CD4-positive, alpha-beta memory T cell (primary cell): Measurements from ENCODE around the gene STK11IP. TPM values are rescaled to one million over a fixed set of nuclear protein-coding genes. Genes with fewer than 3 reads are reported as not detected.
A peak's percentile ranks its signal among the peaks of the same experiment; 100 is the strongest.

Source experiments
- CTCF ChIA-PET: fragments of 350-600 bp; sonication (Branson Sonifier 250); formaldehyde crosslinking; loops from one replicate; lab custom pipeline; 2021; ENCODE audit warnings: inconsistent platforms; ENCODE audit not compliant: partially characterized antibody; lab: Charles Lee
- POLR2A ChIA-PET: fragments of 350-600 bp; sonication (Branson Sonifier 250); formaldehyde crosslinking; loops from one replicate; lab custom pipeline; 2021; ENCODE audit not compliant: partially characterized antibody; lab: Charles Lee
- DNase-seq, 5 donors: peaks; one replicate each; pipeline versions ENCODE4 v3.0.0 to v3.0.0-alpha.2; 2020 to 2022; ENCODE audit warnings: mixed read lengths in 1 of 5
- H3K27ac ChIP-seq: one replicate; pipeline ENCODE4 v1.7.0; 2013; ENCODE audit warnings: low read depth, low read length
- H3K27me3 ChIP-seq: 2 replicates; pipeline ENCODE4 v1.7.0; 2013; ENCODE audit warnings: mild to moderate bottlenecking, low read length, moderate library complexity; ENCODE audit not compliant: insufficient read depth
- H3K36me3 ChIP-seq: 2 replicates; pipeline ENCODE4 v1.7.0; 2013; ENCODE audit warnings: mild to moderate bottlenecking, low read length, moderate library complexity; ENCODE audit not compliant: insufficient read depth
- H3K4me1 ChIP-seq: 2 replicates; pipeline ENCODE4 v1.7.0; 2013; ENCODE audit warnings: mild to moderate bottlenecking, low read length, moderate library complexity; ENCODE audit not compliant: insufficient read depth
- H3K4me3 ChIP-seq, 2 donors: one replicate each; pipeline ENCODE4 v1.7.0; 2013; ENCODE audit warnings: low read length in 2 of 2, mild to moderate bottlenecking in 1 of 2
- H3K9me3 ChIP-seq, 2 donors: one replicate each; pipeline ENCODE4 v1.7.0; 2013; ENCODE audit warnings: low read length in 2 of 2, control low read depth in 1 of 2; ENCODE audit not compliant: control insufficient read depth in 1 of 2
- H3K27ac Mint-ChIP-seq, 7 donors: one replicate each; pipeline ENCODE4 v1.8.0; 2020 to 2021; ENCODE audit warnings: mixed read lengths in 7 of 7, mild to moderate bottlenecking in 6 of 7, inconsistent platforms in 3 of 7, moderate library complexity in 3 of 7
- H3K27me3 Mint-ChIP-seq, 2 donors: one replicate each; pipeline ENCODE4 v1.8.0; 2020 to 2021; ENCODE audit warnings: mixed read lengths in 2 of 2
- H3K36me3 Mint-ChIP-seq, 2 donors: one replicate each; pipeline ENCODE4 v1.8.0; 2020 to 2021; ENCODE audit warnings: mixed read lengths in 2 of 2, inconsistent platforms in 1 of 2, mild to moderate bottlenecking in 1 of 2
- H3K4me1 Mint-ChIP-seq, 4 donors: one replicate each; pipeline ENCODE4 v1.8.0; 2020 to 2021; ENCODE audit warnings: mixed read lengths in 4 of 4, mild to moderate bottlenecking in 1 of 4
- H3K4me3 Mint-ChIP-seq, 8 donors: one replicate each; pipeline ENCODE4 v1.8.0; 2020 to 2021; ENCODE audit warnings: mixed read lengths in 8 of 8, mild to moderate bottlenecking in 7 of 8, moderate library complexity in 6 of 8, inconsistent platforms in 3 of 8
- H3K9me3 Mint-ChIP-seq, 8 donors: one replicate each; pipeline ENCODE4 v1.8.0; 2020 to 2021; ENCODE audit warnings: mixed read lengths in 8 of 8, mild to moderate bottlenecking in 5 of 8, inconsistent platforms in 3 of 8, moderate library complexity in 1 of 8
- intact Hi-C: fragments of 100-400 bp; cut with micrococcal nuclease; formaldehyde crosslinking; loops from one replicate; pipeline ENCODE4 v1.15.1; 2023
- polyA plus RNA-seq, 2 donors: library from polyadenylated mRNA; unstranded; fragments of 300-500 nt; fragmentation: Illumina TruSeq; gene quantifications; one replicate each; pipeline ENCODE4 v1.2.3, GENCODE V29; 2021
- total RNA-seq, 2 experiments: library from RNA; stranded (reverse); gene quantifications; one replicate each; pipeline ENCODE4 v1.2.3, GENCODE V29; 2021

STK11IP gene
- total and polyA plus RNA-seq, 4 experiments from 2014 or later, result 8.3 to 50.2 (median 29.3) TPM

- Histone ChIP-seq H3K27ac (no peak overlapping the region), H3K4me1 (no peaks in the 10 kb centered on the region), H3K9me3 (no peaks in the 10 kb centered on the region), H3K36me3 (no peaks in the 10 kb centered on the region), H3K4me3 (no peak overlapping the region), H3K27me3 (no peaks in the 10 kb centered on the region)
- H3K27me3 Mint-ChIP-seq, result peaks cover 4 to 29% of the 10 kb centered on the region in 2 donors
- no peaks in the 10 kb centered on the region for H3K36me3 Mint-ChIP-seq
- peaks cover 0 to under 1% (median 0%) of the 10 kb centered on the region in 4 donors for H3K4me1 Mint-ChIP-seq
- no peak for DNase-seq
- H3K4me3 Mint-ChIP-seq, result no peak overlapping the region
- ChIA-PET CTCF (no interaction called here), POLR2A (no interaction called here)
- H3K9me3 Mint-ChIP-seq, result no peaks in the 10 kb centered on the region
- intact Hi-C loops, result no loop called here
- H3K27ac Mint-ChIP-seq, result no peak overlapping the region
These were observed 39.5 kb downstream of the STK11IP start for GRCh38 chr2:219636941-219637841.

DNA sequence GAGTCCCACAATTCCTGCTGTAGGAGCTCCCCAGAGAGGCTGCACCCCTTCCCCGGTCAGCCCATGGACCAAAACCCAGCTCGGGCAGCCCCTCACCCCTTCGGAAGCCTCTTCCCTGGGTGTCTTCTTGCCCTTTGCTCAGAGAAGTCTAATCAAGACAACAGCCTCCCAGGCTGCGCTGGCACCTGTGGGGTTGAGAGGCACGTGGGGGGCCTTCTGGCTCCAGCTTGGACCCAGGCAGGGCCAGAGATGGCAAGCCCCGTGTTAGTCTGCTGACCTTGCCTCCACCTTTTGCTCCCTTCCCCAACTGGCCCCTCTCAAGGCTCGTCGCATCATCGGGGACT, 40.2 kb downstream of the STK11IP start:
- H3K27ac Mint-ChIP-seq, result no peak overlapping the region
- no peak overlapping the region for H3K27ac ChIP-seq
- intact Hi-C loops, result no loop called here
- no peaks in the 10 kb centered on the region for H3K4me1 ChIP-seq
- H3K27me3 ChIP-seq, result no peaks in the 10 kb centered on the region
- H3K4me3 Mint-ChIP-seq, result no peak overlapping the region
- no peaks in the 10 kb centered on the region for H3K9me3 ChIP-seq
- peaks cover 4 to 32% of the 10 kb centered on the region in 2 donors for H3K27me3 Mint-ChIP-seq
- DNase-seq, result no peak
- H3K4me3 ChIP-seq, result no peak overlapping the region
- H3K9me3 Mint-ChIP-seq, result no peaks in the 10 kb centered on the region
- H3K36me3 ChIP-seq, result no peaks in the 10 kb centered on the region
- peaks cover 0 to 6% (median 4%) of the 10 kb centered on the region in 4 donors for H3K4me1 Mint-ChIP-seq
- CTCF ChIA-PET, result no interaction called here
- H3K36me3 Mint-ChIP-seq, result no peaks in the 10 kb centered on the region
- POLR2A ChIA-PET, result no interaction called here

DNA sequence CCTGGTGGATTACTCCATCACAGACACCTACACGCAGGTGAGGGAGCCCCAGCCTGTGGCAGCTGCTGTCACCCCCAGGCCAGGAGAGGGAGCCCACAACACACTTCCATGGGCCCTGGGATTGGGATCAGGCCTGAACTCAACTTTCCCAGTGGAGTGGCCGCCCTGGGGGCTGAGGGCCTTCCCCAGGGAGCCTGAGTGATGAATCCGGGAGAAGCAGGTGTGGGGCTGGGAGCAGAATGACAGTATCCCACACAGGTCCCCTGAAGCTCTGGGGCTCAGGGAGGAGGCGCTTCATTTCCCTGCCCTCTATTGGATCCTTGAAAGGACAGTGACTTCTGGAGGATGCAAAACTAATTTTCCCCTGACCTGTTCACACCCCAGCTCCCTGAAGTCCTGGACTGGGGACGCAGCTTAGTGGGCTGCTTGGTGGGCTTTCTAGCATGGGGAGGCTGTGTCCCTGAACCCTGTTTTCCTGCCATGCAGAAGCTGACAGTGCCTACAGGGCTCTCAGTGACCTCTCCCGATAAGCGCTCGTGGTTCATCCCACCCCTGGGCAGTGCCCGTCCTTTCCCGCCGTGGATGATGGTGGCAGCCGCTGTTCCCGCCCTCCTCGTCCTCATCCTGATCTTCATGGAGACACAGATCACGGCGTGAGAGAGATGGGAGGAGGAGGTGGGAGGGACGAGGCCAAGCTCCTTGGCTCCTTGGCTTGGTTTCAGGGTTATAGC, 40.7 kb downstream of the STK11IP start:
- no peaks in the 10 kb centered on the region for H3K9me3 Mint-ChIP-seq
- no peak overlapping the region for H3K27ac Mint-ChIP-seq
- no peaks in the 10 kb centered on the region for H3K36me3 Mint-ChIP-seq
- POLR2A ChIA-PET, result no interaction called here
- Histone ChIP-seq H3K27me3 (no peaks in the 10 kb centered on the region), H3K9me3 (no peaks in the 10 kb centered on the region), H3K27ac (no peak overlapping the region), H3K4me3 (no peak overlapping the region), H3K4me1 (no peaks in the 10 kb centered on the region), H3K36me3 (no peaks in the 10 kb centered on the region)
- peaks cover 4 to 32% of the 10 kb centered on the region in 2 donors for H3K27me3 Mint-ChIP-seq
- no peak for DNase-seq
- H3K4me1 Mint-ChIP-seq, result peaks cover 0 to 6% (median 4%) of the 10 kb centered on the region in 4 donors
- CTCF ChIA-PET, result interaction anchor here (1.0 to 1.2 kb wide), 2 partner anchors 10 to 77 kb away, joined by 3 read pairs; no protein-coding TSS in a partner anchor
- H3K4me3 Mint-ChIP-seq, result no peak overlapping the region
- intact Hi-C loops, result no loop called here

GRCh38 chr2:219638948-219639755, 41.5 kb downstream of the STK11IP start:
- Mint-ChIP-seq H3K27me3 (peaks cover 4 to 34% of the 10 kb centered on the region in 2 donors), H3K4me1 (peaks cover 0 to 6% (median 4%) of the 10 kb centered on the region in 4 donors), H3K4me3 (no peak overlapping the region), H3K27ac (no peak overlapping the region), H3K9me3 (no peaks in the 10 kb centered on the region), H3K36me3 (no peaks in the 10 kb centered on the region)
- H3K9me3 ChIP-seq, result no peaks in the 10 kb centered on the region
- H3K27ac ChIP-seq, result no peak overlapping the region
- CTCF ChIA-PET, result interaction anchor here (1.0 to 1.2 kb wide), 2 partner anchors 9 to 78 kb away, joined by 3 read pairs; no protein-coding TSS in a partner anchor
- no peak overlapping the region for H3K4me3 ChIP-seq
- H3K4me1 ChIP-seq, result no peaks in the 10 kb centered on the region
- no peak for DNase-seq
- intact Hi-C loops, result no loop called here
- POLR2A ChIA-PET, result no interaction called here
- H3K36me3 ChIP-seq, result no peaks in the 10 kb centered on the region
- H3K27me3 ChIP-seq, result no peaks in the 10 kb centered on the region

GRCh38 chr2:219641390-219642068, 43.9 kb downstream of the STK11IP start:
- peaks cover 0 to 6% (median 4%) of the 10 kb centered on the region in 4 donors for H3K4me1 Mint-ChIP-seq
- Histone ChIP-seq H3K9me3 (no peaks in the 10 kb centered on the region), H3K27me3 (no peaks in the 10 kb centered on the region), H3K27ac (no peak overlapping the region), H3K4me1 (no peaks in the 10 kb centered on the region), H3K36me3 (no peaks in the 10 kb centered on the region), H3K4me3 (no peak overlapping the region)
- no peak for DNase-seq
- no peaks in the 10 kb centered on the region for H3K9me3 Mint-ChIP-seq
- ChIA-PET POLR2A (no interaction called here), CTCF (interaction anchor here (0.9 to 4.7 kb wide), 9 partner anchors 10 to 237 kb away, joined by 3 to 51 read pairs (median 3); no protein-coding TSS in a partner anchor)
- intact Hi-C loops, result loop anchor here (1.0 to 5.0 kb wide), 3 partner anchors 44 to 238 kb away; partner anchors contain the start of genes GMPPA and STK11IP
- no peak overlapping the region for H3K4me3 Mint-ChIP-seq
- H3K27me3 Mint-ChIP-seq, result peaks cover 10 to 32% of the 10 kb centered on the region in 2 donors
- H3K27ac Mint-ChIP-seq, result peak overlapping the region in 1 of 7 donors; percentile 57
- no peaks in the 10 kb centered on the region for H3K36me3 Mint-ChIP-seq

DNA sequence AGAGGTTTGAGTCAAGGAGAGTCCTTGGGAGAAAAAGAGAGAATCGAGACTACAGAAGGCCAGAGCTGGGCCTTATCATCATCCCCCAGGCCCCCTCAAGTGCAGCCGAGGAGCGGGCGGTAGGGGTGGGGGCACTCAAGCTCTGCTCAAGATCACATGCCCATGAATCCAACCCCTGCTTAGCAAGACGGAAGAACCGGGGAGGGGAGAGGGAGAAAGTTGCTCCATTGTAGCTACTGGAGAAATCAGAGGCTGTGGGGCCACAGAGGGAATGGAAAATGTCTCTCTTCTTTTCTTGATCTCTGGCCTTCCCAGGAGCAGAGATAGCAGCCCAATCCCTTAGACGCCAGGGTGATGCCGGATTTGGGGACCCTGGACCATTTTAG, 44.4 kb downstream of the STK11IP start:
- DNase-seq, result no peak
- H3K27ac ChIP-seq, result no peak overlapping the region
- POLR2A ChIA-PET, result no interaction called here
- peak overlapping the region in 3 of 7 donors; percentile 32 to 68 (median 57) for H3K27ac Mint-ChIP-seq
- no peak overlapping the region for H3K4me3 ChIP-seq
- no peak overlapping the region for H3K4me3 Mint-ChIP-seq
- intact Hi-C loops, result loop anchor here (1.0 to 5.0 kb wide), 3 partner anchors 45 to 239 kb away; partner anchors contain the start of genes GMPPA and STK11IP
- no peaks in the 10 kb centered on the region for H3K9me3 ChIP-seq
- H3K36me3 ChIP-seq, result no peaks in the 10 kb centered on the region
- no peaks in the 10 kb centered on the region for H3K27me3 ChIP-seq
- H3K9me3 Mint-ChIP-seq, result no peaks in the 10 kb centered on the region
- no peaks in the 10 kb centered on the region for H3K36me3 Mint-ChIP-seq
- CTCF ChIA-PET, result interaction anchor here (0.9 to 4.7 kb wide), 11 partner anchors 9 to 238 kb away, joined by 3 to 51 read pairs (median 3); partner anchors contain the start of genes CHPF, STK11IP and TMEM198
- peaks cover 13 to 34% of the 10 kb centered on the region in 2 donors for H3K27me3 Mint-ChIP-seq
- H3K4me1 Mint-ChIP-seq, result peaks cover 0 to 6% (median 4%) of the 10 kb centered on the region in 4 donors
- no peaks in the 10 kb centered on the region for H3K4me1 ChIP-seq
